ENCODE data around the gene FBXL22. TPM values are rescaled to one million over a fixed set of nuclear protein-coding genes. Genes with fewer than 3 reads are reported as not detected.

FBXL22 gene
- total and polyA plus RNA-seq, 2 experiments from 2014 or later, result 0.26 TPM; not detected in 1

GRCh38 chr15:63612300-63612699, 15.1 kb downstream of the FBXL22 start (continued):
- no peak for TF ChIP-seq REST (IDR thresholded peaks at IDR 0.05; ENCODE audit: unreplicated experiment)
- TF ChIP-seq JUNB (IDR thresholded peaks at IDR 0.05; ENCODE audit: unreplicated experiment), result no peak
- no peak for TF ChIP-seq CTCF (conservative IDR thresholded peaks at IDR 0.05; ENCODE audit: low read depth in 2 of 2)
- no peak for TF ChIP-seq POLR2AphosphoS5 (IDR thresholded peaks at IDR 0.05; ENCODE audit: low read depth)
- TF ChIP-seq EZH2phosphoT487 (IDR thresholded peaks at IDR 0.05; ENCODE audit: unreplicated experiment), result no peak

- H3K36me3 Mint-ChIP-seq (ENCODE audit: low read depth), result peaks cover 18% of the 10 kb centered on the region; the same call in 2 of the 3 replicates
- no peak for ATAC-seq
These were observed 18.7 kb downstream of the FBXL22 start for GRCh38 chr15:63615935-63616334.

More at GRCh38 chr15:63615935-63616334, 18.7 kb downstream of the FBXL22 start:
- Histone ChIP-seq H3K27me3 (ENCODE audit: insufficient read depth) (no peaks in the 10 kb centered on the region), H3K4me2 (no peak overlapping the region), H3K36me3 (ENCODE audit: insufficient read depth) (peaks cover 9% of the 10 kb centered on the region; the same call in 1 of the 2 replicates), H2AFZ (no peak overlapping the region), H3K27ac (ENCODE audit: low read depth) (no peak overlapping the region), H3K9me2 (ENCODE audit: insufficient read depth) (no peaks in the 10 kb centered on the region), H3K4me3 (no peak overlapping the region), H3F3A (replicated peaks; ENCODE audit: low read depth) (no peaks in the 10 kb centered on the region), H3K4me1 (ENCODE audit: insufficient read depth) (no peaks in the 10 kb centered on the region), H4K20me1 (replicated peaks; ENCODE audit: insufficient read depth) (no peaks in the 10 kb centered on the region), H3K79me2 (replicated peaks; ENCODE audit: insufficient read depth) (no peaks in the 10 kb centered on the region)
- no peak for DNase-seq (ENCODE audit: low spot score)
- no peaks in the 10 kb centered on the region for H3K4me1 Mint-ChIP-seq
- H3K9me3 Mint-ChIP-seq, result peaks cover 4% of the 10 kb centered on the region; the same call in 1 of the 3 replicates
- no peak overlapping the region for H3K4me3 Mint-ChIP-seq
- H3K27me3 Mint-ChIP-seq (ENCODE audit: insufficient read depth, low read depth, poor library complexity), result no peaks in the 10 kb centered on the region
- H3K27ac Mint-ChIP-seq, result no peak overlapping the region
- TF ChIP-seq STAT1 (IDR thresholded peaks at IDR 0.05; ENCODE audit: unreplicated experiment), result no peak
- TF ChIP-seq EZH2phosphoT487 (IDR thresholded peaks at IDR 0.05; ENCODE audit: unreplicated experiment), result no peak
- no peak for TF ChIP-seq ZNF331 (CRISPR knock-in tag; IDR thresholded peaks at IDR 0.05; ENCODE audit: low read depth)
- TF ChIP-seq ZNF462 (CRISPR knock-in tag; IDR thresholded peaks at IDR 0.05), result no peak
- TF ChIP-seq JUNB (IDR thresholded peaks at IDR 0.05; ENCODE audit: unreplicated experiment), result no peak
- no peak for TF ChIP-seq POLR2AphosphoS5 (IDR thresholded peaks at IDR 0.05; ENCODE audit: low read depth)

Measured in GM23338 (cell line).